H1 (cell line): ENCODE results near the gene RD3L. TPM values are rescaled to one million over a fixed set of nuclear protein-coding genes. Genes with fewer than 3 reads are reported as not detected.

ENCODE experiments used
- CTCF ChIA-PET: fragments of 300-600 bp; sonication (Branson Sonifier 250); formaldehyde crosslinking; loops from one replicate; lab custom pipeline; 2021; ENCODE audit not compliant: partially characterized antibody; lab: Charles Lee
- POLR2A ChIA-PET: fragments of 300-600 bp; sonication (Branson Sonifier 250); formaldehyde crosslinking; loops from one replicate; lab custom pipeline; 2021; ENCODE audit warnings: inconsistent platforms; ENCODE audit not compliant: partially characterized antibody; lab: Charles Lee
- DNase-seq, 2 experiments: peaks; one replicate each; pipeline versions ENCODE4 v3.0.0 to v3.0.0-alpha.2; 2010 to 2022; ENCODE audit warnings: low spot score in 2 of 2, low read depth in 1 of 2, mixed read lengths in 1 of 2
- FAIRE-seq: peaks from 2 replicates; lab custom pipeline; 2011; peaks lifted over from hg19 to GRCh38; lab: Jason Lieb, UNC
- H2AFZ ChIP-seq: 2 replicates; pipeline ENCODE4 v1.8.1; 2012; ENCODE audit warnings: low read length, inconsistent platforms
- H2AK5ac ChIP-seq: 2 replicates; pipeline ENCODE4 v1.6.1; 2013; ENCODE audit warnings: low read depth, low read length
- H2BK120ac ChIP-seq: replicated peaks from 2 replicates; pipeline ENCODE3; 2013; ENCODE audit warnings: low read depth, low read length, inconsistent platforms
- H2BK12ac ChIP-seq: 2 replicates; pipeline ENCODE4 v1.6.1; 2013; ENCODE audit warnings: low read depth, low read length
- H2BK15ac ChIP-seq: 2 replicates; pipeline ENCODE4 v1.6.1; 2013; ENCODE audit warnings: low read length
- H2BK20ac ChIP-seq: 2 replicates; pipeline ENCODE4 v1.6.1; 2013; ENCODE audit warnings: low read length
- H2BK5ac ChIP-seq: 2 replicates; pipeline ENCODE4 v1.6.1; 2013; ENCODE audit warnings: low read depth, low read length
- H3K14ac ChIP-seq: 2 replicates; pipeline ENCODE4 v1.6.1; 2013; ENCODE audit warnings: inconsistent platforms; ENCODE audit not compliant: insufficient read length
- H3K18ac ChIP-seq: 2 replicates; pipeline ENCODE4 v1.6.1; 2013; ENCODE audit warnings: low read length; ENCODE audit errors: extremely low read depth
- H3K23ac ChIP-seq: 2 replicates; pipeline ENCODE4 v1.6.1; 2013; ENCODE audit warnings: inconsistent platforms; ENCODE audit not compliant: insufficient read length
- H3K23me2 ChIP-seq: 2 replicates; pipeline ENCODE4 v1.6.1; 2013; ENCODE audit warnings: low read depth, low read length
- H3K27ac ChIP-seq: 2 replicates; pipeline ENCODE4 v1.6.1; 2011; ENCODE audit warnings: low read depth, low read length, inconsistent platforms
- H3K27me3 ChIP-seq, 4 experiments: replicated peaks in 1 of 4; 1 replicate in 1 of 4; 2 replicates in 3 of 4; pipeline versions ENCODE4 v1.6.1 to v1.8.1; 2011 to 2013; ENCODE audit warnings: low read length in 3 of 4, mild to moderate bottlenecking in 3 of 4, inconsistent platforms in 2 of 4, mixed read lengths in 2 of 4, moderate library complexity in 1 of 4; ENCODE audit not compliant: control insufficient read depth in 3 of 4, insufficient read depth in 3 of 4; ENCODE audit errors: extremely low read depth in 1 of 4
- H3K36me3 ChIP-seq, 4 experiments: 2 replicates each; pipeline versions ENCODE4 v1.6.1 to v1.8.1; 2011 to 2013; ENCODE audit warnings: mild to moderate bottlenecking in 4 of 4, low read length in 3 of 4, moderate library complexity in 2 of 4, control low read depth in 1 of 4, inconsistent platforms in 1 of 4; ENCODE audit not compliant: insufficient read depth in 4 of 4, control insufficient read depth in 2 of 4
- H3K4ac ChIP-seq: replicated peaks from 2 replicates; pipeline ENCODE3; 2013; ENCODE audit warnings: low read length, low read depth, mixed read lengths, inconsistent platforms; ENCODE audit not compliant: insufficient read length
- H3K4me1 ChIP-seq, 4 experiments: replicated peaks in 1 of 4; 1 replicate in 1 of 4; 2 replicates in 3 of 4; pipeline versions ENCODE4 v1.6.1 to v1.8.1; 2011 to 2013; ENCODE audit warnings: low read length in 3 of 4, inconsistent platforms in 2 of 4, mixed read lengths in 1 of 4; ENCODE audit not compliant: insufficient read depth in 4 of 4, control insufficient read depth in 3 of 4
- H3K4me2 ChIP-seq, 2 experiments: 2 replicates each; pipeline versions ENCODE4 v1.6.1 to v1.8.1; 2011 to 2013; ENCODE audit warnings: low read depth in 2 of 2, low read length in 2 of 2, control low read depth in 1 of 2, inconsistent platforms in 1 of 2, mild to moderate bottlenecking in 1 of 2; ENCODE audit not compliant: insufficient read depth in 1 of 2
- H3K4me3 ChIP-seq, 4 experiments: fragments of 200-600, 300-600 bp in 1 of 4; sonication (generic), shearing (Covaris generic), sonication (Bioruptor Twin) in 1 of 4; 2 replicates each; pipeline versions ENCODE4 v1.5.1 to v1.8.1; 2011 to 2016; ENCODE audit warnings: low read length in 4 of 4, low read depth in 3 of 4, control low read depth in 2 of 4, inconsistent platforms in 2 of 4, mild to moderate bottlenecking in 2 of 4, mixed read lengths in 1 of 4, moderate library complexity in 1 of 4; ENCODE audit not compliant: insufficient read depth in 2 of 4; ENCODE audit errors: extremely low read depth in 1 of 4
- H3K56ac ChIP-seq: replicated peaks from 2 replicates; pipeline ENCODE3; 2013; ENCODE audit warnings: low read depth, mild to moderate bottlenecking, mixed read lengths, low read length, inconsistent platforms; ENCODE audit not compliant: insufficient read length
- H3K79me1 ChIP-seq: 2 replicates; pipeline ENCODE4 v1.6.1; 2013; ENCODE audit warnings: low read depth, low read length, control low read depth
- H3K79me2 ChIP-seq, 2 experiments: 2 replicates each; pipeline versions ENCODE4 v1.6.1 to v1.8.1; 2012 to 2013; ENCODE audit warnings: low read length in 2 of 2, mild to moderate bottlenecking in 2 of 2, inconsistent platforms in 1 of 2; ENCODE audit not compliant: insufficient read depth in 2 of 2, control insufficient read depth in 1 of 2
- H3K9ac ChIP-seq, 4 experiments: replicated peaks in 1 of 4; 1 replicate in 1 of 4; 2 replicates in 3 of 4; pipeline versions ENCODE4 v1.6.1 to v1.8.1; 2011 to 2013; ENCODE audit warnings: low read depth in 3 of 4, low read length in 3 of 4, control low read depth in 2 of 4, mild to moderate bottlenecking in 2 of 4, moderate library complexity in 2 of 4, inconsistent platforms in 1 of 4; ENCODE audit errors: extremely low read depth in 1 of 4
- H3K9me3 ChIP-seq, 2 experiments: 2 replicates each; pipeline versions ENCODE4 v1.6.1 to v1.8.1; 2012 to 2013; ENCODE audit warnings: mild to moderate bottlenecking in 2 of 2, moderate library complexity in 2 of 2, control low read depth in 1 of 2, inconsistent platforms in 1 of 2, low read depth in 1 of 2, low read length in 1 of 2, mixed read lengths in 1 of 2; ENCODE audit not compliant: insufficient read depth in 2 of 2
- H4K20me1 ChIP-seq, 2 experiments: replicated peaks in 1 of 2; 2 replicates each; pipeline versions ENCODE3 to v1.8.1; 2011 to 2013; ENCODE audit warnings: inconsistent platforms in 2 of 2, low read length in 2 of 2, mild to moderate bottlenecking in 1 of 2; ENCODE audit not compliant: insufficient read depth in 2 of 2, control insufficient read depth in 1 of 2
- H4K5ac ChIP-seq: 2 replicates; pipeline ENCODE4 v1.6.1; 2013; ENCODE audit warnings: low read length, low read depth, mixed read lengths, inconsistent platforms; ENCODE audit not compliant: insufficient read length
- H4K8ac ChIP-seq: 2 replicates; pipeline ENCODE4 v1.8.0; 2013; ENCODE audit warnings: mild to moderate bottlenecking, moderate library complexity, low read length, inconsistent platforms; ENCODE audit not compliant: insufficient read depth; ENCODE audit errors: extremely low read depth
- H4K91ac ChIP-seq: replicated peaks from 2 replicates; pipeline ENCODE3; 2013; ENCODE audit warnings: low read length, mixed read lengths, inconsistent platforms; ENCODE audit not compliant: insufficient read length
- KDM5A ChIP-seq: fragments of 200-600 bp; IDR thresholded peaks from 2 replicates; pipeline ENCODE4 v1.7.1; 2012; ENCODE audit warnings: mild to moderate bottlenecking, low read length, inconsistent platforms, mixed read lengths
- WGBS, 2 experiments: shearing (Covaris generic) in 1 of 2; methylation state at CpG; one replicate each; pipeline versions ENCODE4 v1.1.6 to v1.1.7; 2013 to 2015; ENCODE audit warnings: low lambda C conversion rate in 2 of 2, mixed read lengths in 2 of 2, inconsistent platforms in 1 of 2, low coverage in 1 of 2, missing lambda C conversion rate in 1 of 2; ENCODE audit not compliant: insufficient replicate concordance in 2 of 2, insufficient coverage in 1 of 2, insufficient read length in 1 of 2; ENCODE audit errors: extremely low coverage in 1 of 2, missing lambda C conversion rate in 1 of 2; 5-methylcytosine and 5-hydroxymethylcytosine counted together
- polyA plus RNA-seq, 7 experiments: library from polyadenylated mRNA; depleted of rRNA in 3 of 7; stranded (reverse) in 5 of 7; unstranded in 2 of 7; fragments of >200 nt in 5 of 7; fragments of 200-250 nt in 2 of 7; gene quantifications; 1 replicate in 5 of 7; 2 replicates in 1 of 7; 4 replicates in 1 of 7; pipeline versions ENCODE4 v1.2.1 to v1.2.3, GENCODE V29; 2011 to 2013; ENCODE audit warnings: missing spikeins in 2 of 7, mixed read lengths in 2 of 7
- total RNA-seq: library from RNA; stranded (reverse); fragmentation: NEBNext Ultra II Directional; extraction: Animal tissue kit (Norgen Biotek cat#: 25700); gene quantifications from 2 replicates; pipeline ENCODE4 v1.2.1, GENCODE V29; 2021
- TF ChIP-seq, protein P1 (sequence below): IDR thresholded peaks from 2 replicates; pipeline ENCODE4 v1.6.1; 2012; ENCODE audit warnings: inconsistent platforms

Gene RD3L
- total and polyA plus RNA-seq, 2 of the 8 experiments (the other 6 are each of a cell fraction or from before 2014, with no cell fraction given) = not detected

DNA sequence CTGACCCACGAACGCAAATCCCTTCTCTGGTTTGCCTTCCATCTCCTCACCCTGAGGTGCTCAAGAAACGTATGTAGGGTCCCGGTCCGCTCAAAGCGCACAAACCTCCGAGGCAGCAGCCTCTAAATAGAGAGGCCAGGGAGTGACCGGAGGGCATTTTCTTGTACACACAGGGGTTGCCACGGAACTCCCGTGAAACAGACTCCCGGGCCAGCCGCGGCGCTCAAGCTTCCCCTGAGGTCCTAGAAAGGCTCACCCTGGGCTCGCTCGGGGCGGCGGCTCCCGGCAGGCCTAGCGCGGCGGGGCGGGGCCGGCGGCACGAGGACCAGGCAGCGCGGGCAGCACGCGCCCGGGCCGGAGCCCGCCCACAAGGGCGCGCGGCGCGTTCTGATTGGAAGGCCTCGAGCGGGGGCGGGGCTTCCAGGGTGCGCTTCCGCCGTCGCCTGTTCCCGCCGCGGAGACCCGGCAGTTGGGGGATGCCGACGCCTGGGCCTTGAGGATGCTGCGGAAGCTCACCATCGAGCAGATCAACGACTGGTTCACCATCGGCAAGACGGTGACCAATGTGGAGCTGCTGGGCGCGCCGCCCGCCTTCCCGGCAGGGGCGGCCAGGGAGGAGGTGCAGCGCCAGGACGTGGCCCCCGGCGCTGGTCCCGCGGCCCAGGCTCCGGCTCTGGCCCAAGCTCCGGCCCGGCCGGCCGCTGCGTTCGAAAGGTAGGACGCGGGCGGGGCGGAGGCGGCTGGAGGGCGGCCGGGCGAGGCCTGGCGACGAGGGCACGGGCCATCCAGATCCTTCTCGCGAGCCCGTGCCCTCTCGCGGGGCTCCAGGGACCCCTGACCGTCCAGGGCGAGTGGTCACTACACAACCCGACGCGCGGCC, 14.1 kb downstream of the RD3L start, which contains the start of gene TDRD9:
Gene TDRD9 (plus strand): TSS at position 446 of the 880 bp plus-strand sequence. CDS start 54 bp downstream, at position 500.
- Histone ChIP-seq H3K4me1 (no peaks in the 10 kb centered on the region), H2AK5ac (no peak within 1 kb of the TSS), H3K4ac (no peak within 1 kb of the TSS), H2BK5ac (no peak within 1 kb of the TSS), H3K23ac (no peak within 1 kb of the TSS), H3K9ac (no peak within 1 kb of the TSS), H2BK15ac (no peak within 1 kb of the TSS), H3K79me1 (no peaks in the 10 kb centered on the region; the same call in 1 of the 2 replicates), H2AFZ (no peak within 1 kb of the TSS; the same call in 1 of the 2 replicates), H3K27ac (no peak within 1 kb of the TSS), H3K23me2 (no peaks in the 10 kb centered on the region), H4K91ac (no peak within 1 kb of the TSS), H3K18ac (no peak within 1 kb of the TSS)
- CTCF ChIA-PET = interaction anchor here (0.7 to 3.4 kb wide), 3 partner anchors 12 to 119 kb away, joined by 3 to 11 read pairs (median 7); no protein-coding TSS in a partner anchor
- no peak for DNase-seq
- TF ChIP-seq, protein P1, sequence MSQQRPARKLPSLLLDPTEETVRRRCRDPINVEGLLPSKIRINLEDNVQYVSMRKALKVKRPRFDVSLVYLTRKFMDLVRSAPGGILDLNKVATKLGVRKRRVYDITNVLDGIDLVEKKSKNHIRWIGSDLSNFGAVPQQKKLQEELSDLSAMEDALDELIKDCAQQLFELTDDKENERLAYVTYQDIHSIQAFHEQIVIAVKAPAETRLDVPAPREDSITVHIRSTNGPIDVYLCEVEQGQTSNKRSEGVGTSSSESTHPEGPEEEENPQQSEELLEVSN = peak; percentile 49; the same call in 1 of the 2 replicates
- TF ChIP-seq KDM5A = no peak
- TF ChIP-seq, all 59 proteins: peak for 1
- Histone ChIP-seq H4K5ac (no peak within 1 kb of the TSS), H4K20me1 (no peaks in the 10 kb centered on the region), H2BK120ac (no peak within 1 kb of the TSS), H3K56ac (no peak within 1 kb of the TSS), H3K36me3 (no peaks in the 10 kb centered on the region), H3K27me3 (no peaks in the 10 kb centered on the region), H2BK12ac (no peak within 1 kb of the TSS; the same call in 1 of the 2 replicates), H3K4me3 (no peak within 1 kb of the TSS), H3K9me3 (peaks cover 0 to 5% of the 10 kb centered on the region in 2 experiments; a peak in 1 of 4 replicates), H3K4me2 (no peak within 1 kb of the TSS), H3K79me2 (no peaks in the 10 kb centered on the region), H4K8ac (peak within 1 kb of the TSS; percentile 63), H3K14ac (no peak within 1 kb of the TSS), H2BK20ac (no peak within 1 kb of the TSS)
- POLR2A ChIA-PET = no interaction called here
- 93% methylated on average over 73 of the region's 97 CpGs; no CpG with 5 or more reads in 1 of the 2 experiments for WGBS, 2 experiments
- FAIRE-seq = no peak
